ENCODE measurements around the gene NMUR1. TPM values are rescaled to one million over a fixed set of nuclear protein-coding genes. Genes with fewer than 3 reads are reported as not detected.

Gene NMUR1
- total and polyA plus RNA-seq, 2 donors (not counting 3 experiments of a cell fraction or from before 2014, with no cell fraction given) = not detected

- dilution Hi-C loops (cut with MboI; ENCODE audit: extremely low pct_ligation_motif_present, low sequenced_read_pairs) = no loop called here
- H2AFZ ChIP-seq (ENCODE audit: low read depth, low read length) = peak overlapping the region; percentile 97
- no peaks in the 10 kb centered on the region for H3K79me2 ChIP-seq (ENCODE audit: control insufficient read depth, insufficient read depth, low read length)
- FAIRE-seq = no peak
- TF ChIP-seq, protein P1, sequence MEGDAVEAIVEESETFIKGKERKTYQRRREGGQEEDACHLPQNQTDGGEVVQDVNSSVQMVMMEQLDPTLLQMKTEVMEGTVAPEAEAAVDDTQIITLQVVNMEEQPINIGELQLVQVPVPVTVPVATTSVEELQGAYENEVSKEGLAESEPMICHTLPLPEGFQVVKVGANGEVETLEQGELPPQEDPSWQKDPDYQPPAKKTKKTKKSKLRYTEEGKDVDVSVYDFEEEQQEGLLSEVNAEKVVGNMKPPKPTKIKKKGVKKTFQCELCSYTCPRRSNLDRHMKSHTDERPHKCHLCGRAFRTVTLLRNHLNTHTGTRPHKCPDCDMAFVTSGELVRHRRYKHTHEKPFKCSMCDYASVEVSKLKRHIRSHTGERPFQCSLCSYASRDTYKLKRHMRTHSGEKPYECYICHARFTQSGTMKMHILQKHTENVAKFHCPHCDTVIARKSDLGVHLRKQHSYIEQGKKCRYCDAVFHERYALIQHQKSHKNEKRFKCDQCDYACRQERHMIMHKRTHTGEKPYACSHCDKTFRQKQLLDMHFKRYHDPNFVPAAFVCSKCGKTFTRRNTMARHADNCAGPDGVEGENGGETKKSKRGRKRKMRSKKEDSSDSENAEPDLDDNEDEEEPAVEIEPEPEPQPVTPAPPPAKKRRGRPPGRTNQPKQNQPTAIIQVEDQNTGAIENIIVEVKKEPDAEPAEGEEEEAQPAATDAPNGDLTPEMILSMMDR (IDR thresholded peaks at IDR 0.05; ENCODE audit: extremely low read depth in 1 of 2, insufficient read depth in 1 of 2, low read depth in 1 of 2, low read length in 2 of 2) = no peak
- TF ChIP-seq, protein P2, sequence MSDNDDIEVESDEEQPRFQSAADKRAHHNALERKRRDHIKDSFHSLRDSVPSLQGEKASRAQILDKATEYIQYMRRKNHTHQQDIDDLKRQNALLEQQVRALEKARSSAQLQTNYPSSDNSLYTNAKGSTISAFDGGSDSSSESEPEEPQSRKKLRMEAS (IDR thresholded peaks at IDR 0.05; ENCODE audit: insufficient read depth, insufficient read length) = peak; percentile 40
- ChIA-PET CTCF (interaction anchor here (0.6 to 3.9 kb wide), 29 partner anchors 10 to 416 kb away, joined by 3 to 38 read pairs (median 5); partner anchors contain the start of genes NCL and NMUR1), POLR2A (interaction anchor here (6.9 kb wide), 1 partner anchor 19 kb away, joined by 42 read pairs; the partner anchor contains the start of gene NCL)
- H3K9ac ChIP-seq (replicated peaks; ENCODE audit: extremely low read depth, insufficient read depth, low read length) = peak overlapping the region; percentile 74
- no peaks in the 10 kb centered on the region for H3K27me3 ChIP-seq (ENCODE audit: control insufficient read depth in 2 of 2, insufficient read depth in 2 of 2, low read length in 2 of 2)
- H3K9me3 ChIP-seq (replicated peaks; ENCODE audit: control insufficient read depth, insufficient read depth, low read length) = no peaks in the 10 kb centered on the region
- H4K20me1 ChIP-seq (replicated peaks; ENCODE audit: control insufficient read depth, extremely low read depth, insufficient read depth, low read length) = no peaks in the 10 kb centered on the region
- peak overlapping the region; percentile 77 for H3K4me2 ChIP-seq (ENCODE audit: insufficient read depth, low read length)
- H3K36me3 ChIP-seq (ENCODE audit: control insufficient read depth in 2 of 2, extremely low read depth in 1 of 2, insufficient read depth in 2 of 2, low read length in 2 of 2) = no peaks in the 10 kb centered on the region
- peak overlapping the region; percentile 50 for H3K27ac ChIP-seq (ENCODE audit: insufficient read depth, low read depth, low read length)
- peaks cover 9% of the 10 kb centered on the region for H3K4me1 ChIP-seq (ENCODE audit: control insufficient read depth, extremely low read depth, insufficient read depth, low read length)
- DNase-seq (ENCODE audit: low read depth, low spot score) = peak; percentile 44
- no peaks in the 10 kb centered on the region for H3K9me1 ChIP-seq (replicated peaks; ENCODE audit: control insufficient read depth, extremely low read depth, insufficient read depth, low read length)
- intact Hi-C loops (cut with micrococcal nuclease) = loop anchor here (1.0 to 2.0 kb wide), 3 partner anchors 19 to 117 kb away; partner anchors contain the start of gene NCL
- H3K4me3 ChIP-seq (replicated peaks in 1 of 3; ENCODE audit: insufficient read depth in 1 of 3, low read depth in 1 of 3, low read length in 3 of 3) = peak overlapping the region; percentile 9 to 46 (median 39)
- no TSS peak for BruUV-seq (replicated peaks)
Observed at GRCh38 chr2:231483398-231484329, 46.6 kb downstream of the NMUR1 start.
